ENCODE results near the gene CD300A. TPM values are rescaled to one million over a fixed set of nuclear protein-coding genes. Genes with fewer than 3 reads are reported as not detected.

Gene CD300A
- total and polyA plus RNA-seq, 2 donors (not counting 3 experiments of a cell fraction or from before 2014, with no cell fraction given) = not detected

DNA sequence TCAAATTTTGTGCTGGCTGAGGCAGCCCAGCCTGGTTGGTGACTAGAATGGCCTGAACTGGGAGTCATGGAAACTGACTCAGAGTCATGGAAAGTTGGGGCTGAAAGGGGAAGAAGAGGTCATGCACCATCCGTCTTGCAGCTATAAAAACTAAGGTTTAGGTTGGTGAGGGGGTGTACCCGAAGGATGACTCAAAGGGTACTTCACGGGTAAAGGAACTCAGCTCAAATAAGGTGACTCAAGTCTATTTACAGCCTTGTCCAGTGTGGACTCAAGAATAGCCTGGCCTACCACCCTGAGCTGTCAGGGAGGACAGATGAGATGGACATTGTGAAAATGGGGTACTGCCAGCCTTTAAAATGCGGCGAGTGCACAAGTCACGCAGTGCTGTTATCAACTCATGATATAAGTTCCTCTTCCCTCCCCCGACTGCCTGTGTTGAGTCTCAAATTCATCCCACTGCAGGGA lies 46.2 kb downstream of the CD300A start:
- H3K4me2 ChIP-seq (ENCODE audit: insufficient read depth, low read length) = no peak overlapping the region
- no peak overlapping the region for H3K27ac ChIP-seq (ENCODE audit: insufficient read depth, low read depth, low read length)
- CTCF ChIA-PET = interaction anchor here (0.8 kb wide), 1 partner anchor 144 kb away, joined by 3 read pairs; no protein-coding TSS in a partner anchor
- H3K9ac ChIP-seq (replicated peaks; ENCODE audit: extremely low read depth, insufficient read depth, low read length) = no peak overlapping the region
- no peaks in the 10 kb centered on the region for H3K79me2 ChIP-seq (ENCODE audit: control insufficient read depth, insufficient read depth, low read length)
- no peak for DNase-seq (ENCODE audit: low read depth, low spot score)
- no peak for TF ChIP-seq JUN (IDR thresholded peaks at IDR 0.05; ENCODE audit: borderline replicate concordance, insufficient read depth, insufficient read length, low read depth)
- no peak for TF ChIP-seq FOS (IDR thresholded peaks at IDR 0.05; ENCODE audit: borderline replicate concordance, insufficient read depth, low read length)
- no peak for TF ChIP-seq EZH2 (IDR thresholded peaks at IDR 0.05; ENCODE audit: borderline replicate concordance, low read depth, low read length, severe bottlenecking)
- no peak for TF ChIP-seq POLR2AphosphoS5 (IDR thresholded peaks at IDR 0.05; ENCODE audit: insufficient read depth, low read depth, low read length)
- no peak for TF ChIP-seq MYC (IDR thresholded peaks at IDR 0.05; ENCODE audit: low read depth, low read length)
- no peak for TF ChIP-seq GATA2 (IDR thresholded peaks at IDR 0.05; ENCODE audit: insufficient read depth, insufficient read length, low read depth, low read length)
- TF ChIP-seq MAX (IDR thresholded peaks at IDR 0.05; ENCODE audit: insufficient read depth, insufficient read length) = no peak
- no peak for TF ChIP-seq CTCF (IDR thresholded peaks at IDR 0.05; ENCODE audit: extremely low read depth in 1 of 2, insufficient read depth in 1 of 2, low read depth in 1 of 2, low read length in 2 of 2)
- TF ChIP-seq POLR2A (IDR thresholded peaks at IDR 0.05; ENCODE audit: low read depth, low read length) = no peak
- no peaks in the 10 kb centered on the region for H4K20me1 ChIP-seq (replicated peaks; ENCODE audit: control insufficient read depth, extremely low read depth, insufficient read depth, low read length)
- FAIRE-seq = no peak
- no peaks in the 10 kb centered on the region for H3K9me3 ChIP-seq (replicated peaks; ENCODE audit: control insufficient read depth, insufficient read depth, low read length)
- H3K4me3 ChIP-seq (replicated peaks in 1 of 3; ENCODE audit: insufficient read depth in 1 of 3, low read depth in 1 of 3, low read length in 3 of 3) = no peak overlapping the region
- H3K4me1 ChIP-seq (ENCODE audit: control insufficient read depth, extremely low read depth, insufficient read depth, low read length) = no peaks in the 10 kb centered on the region
- intact Hi-C loops (cut with micrococcal nuclease) (no loop called here), dilution Hi-C loops (cut with MboI; ENCODE audit: extremely low pct_ligation_motif_present, low sequenced_read_pairs) (no loop called here)
- POLR2A ChIA-PET = no interaction called here
- no peak overlapping the region for H2AFZ ChIP-seq (ENCODE audit: low read depth, low read length)
- H3K9me1 ChIP-seq (replicated peaks; ENCODE audit: control insufficient read depth, extremely low read depth, insufficient read depth, low read length) = no peaks in the 10 kb centered on the region
- no TSS peak for BruUV-seq (replicated peaks)
- H3K36me3 ChIP-seq (ENCODE audit: control insufficient read depth in 2 of 2, extremely low read depth in 1 of 2, insufficient read depth in 2 of 2, low read length in 2 of 2) = no peaks in the 10 kb centered on the region
- H3K27me3 ChIP-seq (ENCODE audit: control insufficient read depth in 2 of 2, insufficient read depth in 2 of 2, low read length in 2 of 2) = no peaks in the 10 kb centered on the region

All from endothelial cell of umbilical vein (primary cell).